ENCODE measurements around the gene IYD.

GRCh38 chr6:150427843-150428242 lies 59.0 kb downstream of the IYD start:
- TF ChIP-seq EZH2 (IDR thresholded peaks at IDR 0.05; ENCODE audit: insufficient read depth, poor library complexity, severe bottlenecking), result no peak
- TF ChIP-seq EZH2phosphoT487 (IDR thresholded peaks at IDR 0.05; ENCODE audit: insufficient read depth, low read depth), result no peak
